ENCODE measurements around the gene CTRB1. TPM values are rescaled to one million over a fixed set of nuclear protein-coding genes. Genes with fewer than 3 reads are reported as not detected.
"Not testable (repeated sequence)": the region's sequence is repeated elsewhere in the genome, so short reads cannot be mapped to it uniquely, and the experiment has no call there.

CTRB1 gene
- total and polyA plus RNA-seq, 2 donors = 1.6 TPM; not detected in 1

GRCh38 chr16:75263963-75264445, 45.2 kb downstream of the CTRB1 start:
- WGBS = 21% methylated on average over 8 of the region's 8 CpGs
- H3K4me3 ChIP-seq (ENCODE audit: low read depth, low read length) = peak overlapping the region; percentile 2
- H3K27ac ChIP-seq (ENCODE audit: low read depth) = peak overlapping the region; percentile 14
- peaks cover 2% of the 10 kb centered on the region for H3K4me1 ChIP-seq (ENCODE audit: insufficient read depth)
- DNase-seq (ENCODE audit: extremely low spot score) = no peak
- H3K36me3 ChIP-seq (ENCODE audit: insufficient read depth) = no peaks in the 10 kb centered on the region

GRCh38 chr16:75264457-75264998, 45.7 kb downstream of the CTRB1 start:
- no peaks in the 10 kb centered on the region for H3K36me3 ChIP-seq (ENCODE audit: insufficient read depth)
- 13% methylated on average over 14 of the region's 14 CpGs for WGBS
- peak overlapping the region; percentile 95 for H3K4me3 ChIP-seq (ENCODE audit: low read depth, low read length)
- peak overlapping the region; percentile 14 for H3K27ac ChIP-seq (ENCODE audit: low read depth)
- H3K4me1 ChIP-seq (ENCODE audit: insufficient read depth) = peaks cover 2% of the 10 kb centered on the region
- DNase-seq (ENCODE audit: extremely low spot score) = no peak

DNA sequence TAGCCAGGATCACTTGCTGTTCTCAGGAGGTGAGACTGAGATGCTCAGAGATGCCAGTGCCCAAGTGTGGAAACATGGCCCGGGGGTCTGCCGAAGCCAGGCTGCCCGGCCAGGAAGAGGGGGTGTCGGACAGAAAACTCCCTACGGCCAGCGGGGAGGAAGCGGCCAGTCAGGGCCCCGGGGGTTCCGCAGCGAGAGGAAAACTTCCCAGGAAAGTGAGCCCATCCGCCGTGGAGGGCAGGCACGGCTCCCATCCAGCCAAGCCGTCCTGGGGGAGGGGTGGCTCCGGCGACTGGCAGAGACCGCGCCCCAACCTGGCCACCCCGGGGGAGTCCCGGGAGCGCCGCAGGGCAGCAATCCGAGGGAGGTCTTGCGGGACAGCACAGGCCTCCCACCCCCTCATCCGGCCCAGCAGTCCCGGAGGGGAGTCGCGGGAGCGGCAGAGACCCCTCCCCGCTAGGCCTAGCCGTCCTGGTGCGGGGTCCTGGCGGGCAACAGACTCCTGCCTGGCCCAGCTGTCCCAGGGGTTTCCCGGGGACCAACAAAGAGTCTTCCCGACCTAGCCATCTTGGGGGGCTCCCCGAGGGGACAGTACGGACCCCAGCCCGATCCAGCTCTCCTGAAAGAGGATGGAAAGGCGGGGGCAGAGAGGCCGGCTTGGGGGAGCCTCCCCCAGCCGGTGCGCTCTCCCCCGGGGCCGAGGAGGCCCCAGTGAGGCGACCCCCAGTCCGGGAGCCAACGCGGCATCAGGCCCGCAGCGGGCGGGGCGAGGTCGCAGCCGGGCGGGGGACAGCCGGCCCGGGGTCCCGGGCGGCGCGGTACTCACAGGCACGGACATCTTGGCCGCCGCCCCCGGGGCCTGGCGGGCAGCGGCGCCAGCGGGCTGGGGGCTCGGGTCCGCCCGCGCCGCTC, 46.5 kb downstream of the CTRB1 start:
- H3K4me3 ChIP-seq (ENCODE audit: low read depth, low read length) = peak overlapping the region; percentile 95
- WGBS = under 1% methylated on average over 74 of the region's 74 CpGs
- peaks cover 2% of the 10 kb centered on the region for H3K4me1 ChIP-seq (ENCODE audit: insufficient read depth)
- DNase-seq (ENCODE audit: extremely low spot score) = no peak
- H3K27ac ChIP-seq (ENCODE audit: low read depth) = peak overlapping the region; percentile 55
- H3K36me3 ChIP-seq (ENCODE audit: insufficient read depth) = no peaks in the 10 kb centered on the region

GRCh38 chr16:75265911-75266701, 47.3 kb downstream of the CTRB1 start:
- H3K27ac ChIP-seq (ENCODE audit: low read depth) = peak overlapping the region; percentile 55
- 8% methylated on average over 62 of the region's 62 CpGs for WGBS
- H3K4me1 ChIP-seq (ENCODE audit: insufficient read depth) = peaks cover 2% of the 10 kb centered on the region
- no peak for DNase-seq (ENCODE audit: extremely low spot score)
- no peaks in the 10 kb centered on the region for H3K36me3 ChIP-seq (ENCODE audit: insufficient read depth)
- peak overlapping the region; percentile 95 for H3K4me3 ChIP-seq (ENCODE audit: low read depth, low read length)

- no peak for DNase-seq (ENCODE audit: extremely low spot score)
- WGBS = 85% methylated on average over 27 of the region's 27 CpGs
These were observed 48.2 kb downstream of the CTRB1 start for GRCh38 chr16:75266738-75267630.

DNA sequence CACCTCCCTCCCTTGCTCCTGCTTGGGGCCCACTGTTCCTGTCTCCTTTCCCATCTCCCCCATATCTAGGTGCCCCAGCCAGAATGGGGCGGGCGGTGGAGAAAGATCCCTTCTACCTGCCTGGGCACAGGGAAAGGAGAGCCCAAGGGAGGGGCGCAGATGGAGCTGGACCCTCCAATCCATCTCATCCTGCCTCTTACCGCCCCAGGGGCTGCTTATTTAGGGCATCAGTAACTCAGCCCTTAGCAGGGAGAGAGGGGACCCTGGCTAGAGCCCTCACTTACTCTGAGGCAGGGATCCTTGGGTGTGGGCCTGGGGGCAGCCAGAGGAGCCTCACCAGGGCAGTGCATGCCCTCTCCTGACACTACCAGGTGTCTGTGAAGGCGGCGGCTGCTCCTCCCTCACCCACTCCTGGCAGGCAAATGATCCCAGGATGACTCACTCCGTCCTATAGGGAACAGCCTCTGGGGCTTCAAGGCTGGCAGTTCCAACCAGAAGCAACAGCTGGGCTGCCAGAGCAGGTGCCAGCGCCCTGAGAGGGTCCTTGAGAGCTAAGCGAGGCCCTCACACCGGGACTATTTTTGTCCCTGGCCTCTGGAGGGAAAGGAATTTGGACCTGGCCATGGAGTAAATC, 49.0 kb downstream of the CTRB1 start:
- DNase-seq (ENCODE audit: extremely low spot score) = no peak
- Histone ChIP-seq H3K4me1 (ENCODE audit: insufficient read depth) (peaks cover 2% of the 10 kb centered on the region), H3K36me3 (ENCODE audit: insufficient read depth) (no peaks in the 10 kb centered on the region), H3K4me3 (ENCODE audit: low read depth, low read length) (no peak overlapping the region), H3K27ac (ENCODE audit: low read depth) (no peak overlapping the region)
- 71% methylated on average over 10 of the region's 10 CpGs for WGBS

More at GRCh38 chr16:75266738-75267630, 48.2 kb downstream of the CTRB1 start:
- no peaks in the 10 kb centered on the region for H3K36me3 ChIP-seq (ENCODE audit: insufficient read depth)
- no peak overlapping the region for H3K27ac ChIP-seq (ENCODE audit: low read depth)
- peaks cover 2% of the 10 kb centered on the region for H3K4me1 ChIP-seq (ENCODE audit: insufficient read depth)
- H3K4me3 ChIP-seq (ENCODE audit: low read depth, low read length) = no peak overlapping the region

GRCh38 chr16:75269358-75269757, 50.6 kb downstream of the CTRB1 start:
- not testable (repeated sequence) for DNase-seq (ENCODE audit: extremely low spot score); H3K27ac ChIP-seq (ENCODE audit: low read depth); H3K4me3 ChIP-seq (ENCODE audit: low read depth, low read length); H3K4me1 ChIP-seq (ENCODE audit: insufficient read depth); H3K36me3 ChIP-seq (ENCODE audit: insufficient read depth)
- WGBS = 64% methylated on average over 9 of the region's 9 CpGs

GRCh38 chr16:75271441-75272096, 52.8 kb downstream of the CTRB1 start:
- H3K27ac ChIP-seq (ENCODE audit: low read depth) = no peak overlapping the region

DNA sequence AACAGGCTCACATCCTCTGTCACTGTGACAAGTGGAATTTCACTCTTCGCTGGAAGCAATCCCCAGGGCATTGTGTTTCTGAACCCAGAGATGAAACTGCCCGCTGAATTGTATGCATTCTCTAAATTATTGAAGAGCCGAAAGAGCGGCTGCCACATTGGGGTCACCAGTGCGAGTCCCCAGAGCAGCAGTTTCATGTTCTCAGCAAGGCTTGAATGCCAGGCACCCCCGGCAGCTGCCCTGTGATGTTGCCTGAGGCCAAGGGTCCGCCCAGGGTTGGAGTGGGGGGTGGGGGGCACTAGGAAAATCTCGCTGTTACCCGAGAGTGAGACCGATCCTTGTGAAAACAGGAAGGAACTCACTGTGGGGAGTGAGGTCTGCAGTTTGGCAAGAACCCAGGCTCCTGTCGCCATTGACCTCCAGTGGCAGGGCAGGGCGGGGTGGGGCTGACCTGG, 53.3 kb downstream of the CTRB1 start:
- H3K4me3 ChIP-seq (ENCODE audit: low read depth, low read length) = no peak overlapping the region
- H3K4me1 ChIP-seq (ENCODE audit: insufficient read depth) = no peaks in the 10 kb centered on the region
- DNase-seq (ENCODE audit: extremely low spot score) = no peak
- no peaks in the 10 kb centered on the region for H3K36me3 ChIP-seq (ENCODE audit: insufficient read depth)
- WGBS = 55% methylated on average over 12 of the region's 12 CpGs
- H3K27ac ChIP-seq (ENCODE audit: low read depth) = no peak overlapping the region

More at GRCh38 chr16:75271441-75272096, 52.8 kb downstream of the CTRB1 start:
- DNase-seq (ENCODE audit: extremely low spot score) = no peak
- Histone ChIP-seq H3K36me3 (ENCODE audit: insufficient read depth) (no peaks in the 10 kb centered on the region), H3K4me1 (ENCODE audit: insufficient read depth) (no peaks in the 10 kb centered on the region), H3K4me3 (ENCODE audit: low read depth, low read length) (no peak overlapping the region)
- WGBS = 82% methylated on average over 6 of the region's 6 CpGs

GRCh38 chr16:75272629-75273028, 53.8 kb downstream of the CTRB1 start:
- not testable (repeated sequence) for H3K27ac ChIP-seq (ENCODE audit: low read depth); H3K4me1 ChIP-seq (ENCODE audit: insufficient read depth)
- WGBS = 92% methylated on average over 10 of the region's 10 CpGs

GRCh38 chr16:75273054-75273925, 54.5 kb downstream of the CTRB1 start:
- DNase-seq (ENCODE audit: extremely low spot score) = no peak
- Histone ChIP-seq H3K4me3 (ENCODE audit: low read depth, low read length) (no peak overlapping the region), H3K4me1 (ENCODE audit: insufficient read depth) (no peaks in the 10 kb centered on the region), H3K27ac (ENCODE audit: low read depth) (no peak overlapping the region), H3K36me3 (ENCODE audit: insufficient read depth) (no peaks in the 10 kb centered on the region)
- 80% methylated on average over 23 of the region's 23 CpGs for WGBS

More at GRCh38 chr16:75272629-75273028, 53.8 kb downstream of the CTRB1 start:
- H3K4me3 ChIP-seq (ENCODE audit: low read depth, low read length); DNase-seq (ENCODE audit: extremely low spot score); H3K36me3 ChIP-seq (ENCODE audit: insufficient read depth): not testable (repeated sequence)
